ENCODE results near the gene FNDC3B. TPM values are rescaled to one million over a fixed set of nuclear protein-coding genes. Genes with fewer than 3 reads are reported as not detected.

The FNDC3B gene
- total RNA-seq, 1 experiment from 2014 or later = 149 TPM

DNA sequence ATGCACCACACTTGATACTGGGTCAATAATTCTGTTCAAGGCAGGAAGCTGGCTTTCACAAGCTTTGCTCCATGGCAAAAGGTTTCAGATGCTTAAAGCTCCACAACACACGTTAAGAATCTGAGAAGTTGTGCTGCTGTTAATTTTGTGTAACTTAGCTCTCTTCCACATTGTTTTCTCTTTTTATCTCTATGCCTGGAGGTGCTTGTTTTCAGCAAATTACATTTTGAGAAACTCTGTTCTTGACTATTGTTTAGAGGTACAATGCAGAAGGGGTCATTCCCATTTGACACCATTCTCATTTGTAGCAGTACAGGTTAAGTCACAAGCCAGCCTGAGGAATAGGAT lies 156.0 kb downstream of the FNDC3B start:
- Mint-ChIP-seq H3K36me3 (ENCODE audit: insufficient read depth, unreplicated experiment) (peaks cover 11% of the 10 kb centered on the region), H3K4me1 (ENCODE audit: insufficient read depth, unreplicated experiment) (peaks cover 14% of the 10 kb centered on the region), H3K4me3 (ENCODE audit: unreplicated experiment) (no peak overlapping the region), H3K9me3 (ENCODE audit: unreplicated experiment) (no peaks in the 10 kb centered on the region), H3K27ac (ENCODE audit: low read depth, unreplicated experiment) (no peak overlapping the region), H3K27me3 (ENCODE audit: insufficient read depth, unreplicated experiment) (no peaks in the 10 kb centered on the region)
- BruUV-seq (replicated peaks) = no TSS peak
- no peak for DNase-seq (ENCODE audit: unreplicated experiment)
- intact Hi-C loops (cut with micrococcal nuclease) = no loop called here
- TF ChIP-seq, protein P1, sequence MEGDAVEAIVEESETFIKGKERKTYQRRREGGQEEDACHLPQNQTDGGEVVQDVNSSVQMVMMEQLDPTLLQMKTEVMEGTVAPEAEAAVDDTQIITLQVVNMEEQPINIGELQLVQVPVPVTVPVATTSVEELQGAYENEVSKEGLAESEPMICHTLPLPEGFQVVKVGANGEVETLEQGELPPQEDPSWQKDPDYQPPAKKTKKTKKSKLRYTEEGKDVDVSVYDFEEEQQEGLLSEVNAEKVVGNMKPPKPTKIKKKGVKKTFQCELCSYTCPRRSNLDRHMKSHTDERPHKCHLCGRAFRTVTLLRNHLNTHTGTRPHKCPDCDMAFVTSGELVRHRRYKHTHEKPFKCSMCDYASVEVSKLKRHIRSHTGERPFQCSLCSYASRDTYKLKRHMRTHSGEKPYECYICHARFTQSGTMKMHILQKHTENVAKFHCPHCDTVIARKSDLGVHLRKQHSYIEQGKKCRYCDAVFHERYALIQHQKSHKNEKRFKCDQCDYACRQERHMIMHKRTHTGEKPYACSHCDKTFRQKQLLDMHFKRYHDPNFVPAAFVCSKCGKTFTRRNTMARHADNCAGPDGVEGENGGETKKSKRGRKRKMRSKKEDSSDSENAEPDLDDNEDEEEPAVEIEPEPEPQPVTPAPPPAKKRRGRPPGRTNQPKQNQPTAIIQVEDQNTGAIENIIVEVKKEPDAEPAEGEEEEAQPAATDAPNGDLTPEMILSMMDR (IDR thresholded peaks at IDR 0.05; ENCODE audit: unreplicated experiment) = no peak
- ChIA-PET CTCF (interaction anchor here (1.1 to 1.5 kb wide), 2 partner anchors 50 to 137 kb away, joined by 3 read pairs; no protein-coding TSS in a partner anchor), POLR2A (interaction anchor here (0.7 to 1.9 kb wide), 3 partner anchors 13 to 26 kb away, joined by 4 to 6 read pairs (median 4); no protein-coding TSS in a partner anchor)

DNA sequence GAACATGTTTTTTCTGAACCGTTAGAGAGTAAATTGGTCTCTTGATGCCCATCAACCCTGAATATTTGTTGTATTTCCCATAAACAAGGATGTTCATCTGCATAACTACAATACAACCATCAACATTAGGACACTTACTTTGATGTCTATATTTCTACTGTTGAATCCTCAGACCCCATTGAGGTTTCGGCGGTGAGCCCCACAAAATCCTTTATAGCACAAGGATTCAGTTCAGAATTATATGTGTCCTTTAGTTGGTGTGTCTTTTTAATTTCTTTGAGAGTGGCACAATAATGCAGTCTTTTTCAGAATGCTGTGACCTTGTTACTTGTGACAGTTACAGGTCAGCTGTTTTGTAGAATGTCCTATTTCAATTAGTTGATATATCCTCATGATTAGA lies 158.0 kb downstream of the FNDC3B start:
- DNase-seq (ENCODE audit: unreplicated experiment) = no peak
- Mint-ChIP-seq H3K27me3 (ENCODE audit: insufficient read depth, unreplicated experiment) (no peaks in the 10 kb centered on the region), H3K36me3 (ENCODE audit: insufficient read depth, unreplicated experiment) (peaks cover 18% of the 10 kb centered on the region), H3K9me3 (ENCODE audit: unreplicated experiment) (no peaks in the 10 kb centered on the region), H3K4me3 (ENCODE audit: unreplicated experiment) (no peak overlapping the region), H3K4me1 (ENCODE audit: insufficient read depth, unreplicated experiment) (peaks cover 29% of the 10 kb centered on the region), H3K27ac (ENCODE audit: low read depth, unreplicated experiment) (no peak overlapping the region)
- BruUV-seq (replicated peaks) = no TSS peak
- intact Hi-C loops (cut with micrococcal nuclease) = no loop called here
- CTCF ChIA-PET = no interaction called here
- TF ChIP-seq, protein P1 (IDR thresholded peaks at IDR 0.05; ENCODE audit: unreplicated experiment) = no peak
- POLR2A ChIA-PET = interaction anchor here (1.6 kb wide), 1 partner anchor 16 kb away, joined by 3 read pairs; no protein-coding TSS in a partner anchor

- DNase-seq (ENCODE audit: unreplicated experiment) = no peak
- intact Hi-C loops (cut with micrococcal nuclease) = no loop called here
- peaks cover 38% of the 10 kb centered on the region for H3K4me1 Mint-ChIP-seq (ENCODE audit: insufficient read depth, unreplicated experiment)
- no TSS peak for BruUV-seq (replicated peaks)
- H3K27me3 Mint-ChIP-seq (ENCODE audit: insufficient read depth, unreplicated experiment) = no peaks in the 10 kb centered on the region
- peaks cover 18% of the 10 kb centered on the region for H3K36me3 Mint-ChIP-seq (ENCODE audit: insufficient read depth, unreplicated experiment)
- TF ChIP-seq, protein P1 (IDR thresholded peaks at IDR 0.05; ENCODE audit: unreplicated experiment) = no peak
- no peak overlapping the region for H3K27ac Mint-ChIP-seq (ENCODE audit: low read depth, unreplicated experiment)
- ChIA-PET POLR2A (no interaction called here), CTCF (interaction anchor here (0.6 to 0.8 kb wide), 2 partner anchors 26 to 661 kb away, joined by 3 read pairs; no protein-coding TSS in a partner anchor)
- no peaks in the 10 kb centered on the region for H3K9me3 Mint-ChIP-seq (ENCODE audit: unreplicated experiment)
- no peak overlapping the region for H3K4me3 Mint-ChIP-seq (ENCODE audit: unreplicated experiment)
Observed at GRCh38 chr3:172198428-172198827, 159.1 kb downstream of the FNDC3B start.

DNA sequence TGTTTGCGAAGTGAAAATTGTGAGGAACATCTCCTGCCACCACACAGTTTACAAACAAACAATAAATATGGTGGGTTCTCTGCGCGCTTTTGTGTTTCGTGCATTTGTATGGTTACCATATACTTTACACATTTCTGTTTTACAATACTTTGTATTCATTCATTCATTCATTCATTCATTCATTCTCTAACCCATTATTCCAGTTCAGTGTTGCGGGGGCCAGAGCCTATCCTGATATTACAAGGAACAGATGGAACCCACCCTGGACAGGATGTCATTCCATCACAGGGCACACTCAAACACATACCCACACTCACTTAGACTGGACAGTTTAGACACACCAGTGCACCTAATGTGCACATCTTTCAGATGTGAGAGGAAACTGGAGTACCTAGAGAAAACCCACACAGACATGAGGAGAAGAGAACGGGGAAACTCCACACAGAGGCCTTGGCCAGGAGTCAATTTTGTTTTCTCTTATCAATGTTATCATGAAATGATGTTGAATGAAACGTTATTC lies 160.5 kb downstream of the FNDC3B start:
- DNase-seq (ENCODE audit: unreplicated experiment) = no peak
- H3K27me3 Mint-ChIP-seq (ENCODE audit: insufficient read depth, unreplicated experiment) = no peaks in the 10 kb centered on the region
- peaks cover 41% of the 10 kb centered on the region for H3K4me1 Mint-ChIP-seq (ENCODE audit: insufficient read depth, unreplicated experiment)
- CTCF ChIA-PET = interaction anchor here (2.7 kb wide), 1 partner anchor 132 kb away, joined by 11 read pairs; no protein-coding TSS in a partner anchor
- H3K9me3 Mint-ChIP-seq (ENCODE audit: unreplicated experiment) = no peaks in the 10 kb centered on the region
- TF ChIP-seq, protein P1 (IDR thresholded peaks at IDR 0.05; ENCODE audit: unreplicated experiment) = no peak
- POLR2A ChIA-PET = interaction anchor here (0.6 to 1.0 kb wide), 3 partner anchors 43 to 161 kb away, joined by 3 to 5 read pairs (median 4); no protein-coding TSS in a partner anchor
- BruUV-seq (replicated peaks) = no TSS peak
- peaks cover 18% of the 10 kb centered on the region for H3K36me3 Mint-ChIP-seq (ENCODE audit: insufficient read depth, unreplicated experiment)
- H3K4me3 Mint-ChIP-seq (ENCODE audit: unreplicated experiment) = no peak overlapping the region
- intact Hi-C loops (cut with micrococcal nuclease) = no loop called here
- no peak overlapping the region for H3K27ac Mint-ChIP-seq (ENCODE audit: low read depth, unreplicated experiment)
